Ramos (cell line): ENCODE measurements around the gene CDKN1B.

ENCODE experiments used
- in situ Hi-C: fragments of 300-500 bp; cut with MboI; formaldehyde crosslinking; loops from one replicate; pipeline ENCODE4 v1.14.3; 2022; ENCODE audit warnings: low sequenced_read_pairs; ENCODE audit not compliant: unreplicated experiment

CDKN1B gene

DNA sequence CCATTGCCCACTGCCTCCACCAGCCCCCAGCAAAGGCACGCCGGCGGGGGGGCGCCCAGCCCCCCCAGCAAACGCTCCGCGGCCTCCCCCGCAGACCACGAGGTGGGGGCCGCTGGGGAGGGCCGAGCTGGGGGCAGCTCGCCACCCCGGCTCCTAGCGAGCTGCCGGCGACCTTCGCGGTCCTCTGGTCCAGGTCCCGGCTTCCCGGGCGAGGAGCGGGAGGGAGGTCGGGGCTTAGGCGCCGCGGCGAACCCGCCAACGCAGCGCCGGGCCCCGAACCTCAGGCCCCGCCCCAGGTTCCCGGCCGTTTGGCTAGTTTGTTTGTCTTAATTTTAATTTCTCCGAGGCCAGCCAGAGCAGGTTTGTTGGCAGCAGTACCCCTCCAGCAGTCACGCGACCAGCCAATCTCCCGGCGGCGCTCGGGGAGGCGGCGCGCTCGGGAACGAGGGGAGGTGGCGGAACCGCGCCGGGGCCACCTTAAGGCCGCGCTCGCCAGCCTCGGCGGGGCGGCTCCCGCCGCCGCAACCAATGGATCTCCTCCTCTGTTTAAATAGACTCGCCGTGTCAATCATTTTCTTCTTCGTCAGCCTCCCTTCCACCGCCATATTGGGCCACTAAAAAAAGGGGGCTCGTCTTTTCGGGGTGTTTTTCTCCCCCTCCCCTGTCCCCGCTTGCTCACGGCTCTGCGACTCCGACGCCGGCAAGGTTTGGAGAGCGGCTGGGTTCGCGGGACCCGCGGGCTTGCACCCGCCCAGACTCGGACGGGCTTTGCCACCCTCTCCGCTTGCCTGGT, at the start of gene CDKN1B:
CDKN1B (plus strand) TSS at position 576 of the 793 bp plus-strand sequence. CDS start 472 bp downstream, outside the sequence.
- in situ Hi-C loops = no loop called here

- in situ Hi-C loops = no loop called here
Measured at GRCh38 chr12:12668005-12668404, 49.2 kb upstream of the CDKN1B start.

DNA sequence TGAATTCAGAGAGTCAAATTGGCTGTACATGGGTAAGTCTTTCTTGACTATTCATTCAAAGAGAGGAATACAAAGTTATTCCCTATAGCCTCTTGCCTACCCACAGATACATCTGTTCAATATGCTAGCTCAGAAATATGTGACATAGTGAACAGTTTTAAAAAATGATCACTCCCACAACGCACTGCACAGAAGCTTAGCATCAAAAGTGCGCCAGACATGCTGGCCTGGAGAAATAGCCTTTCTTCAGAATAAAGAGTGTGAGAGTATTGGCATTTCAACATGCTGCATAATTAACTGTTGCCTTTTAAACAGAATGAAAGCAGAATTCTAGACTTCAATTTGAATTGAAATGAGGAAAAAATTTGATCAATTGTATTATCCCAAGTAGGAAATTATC, 48.1 kb upstream of the CDKN1B start:
- in situ Hi-C loops = no loop called here

GRCh38 chr12:12671850-12672660, 45.1 kb upstream of the CDKN1B start:
- in situ Hi-C loops = no loop called here

- in situ Hi-C loops = no loop called here
Measured at GRCh38 chr12:12673296-12673695, 43.9 kb upstream of the CDKN1B start.

DNA sequence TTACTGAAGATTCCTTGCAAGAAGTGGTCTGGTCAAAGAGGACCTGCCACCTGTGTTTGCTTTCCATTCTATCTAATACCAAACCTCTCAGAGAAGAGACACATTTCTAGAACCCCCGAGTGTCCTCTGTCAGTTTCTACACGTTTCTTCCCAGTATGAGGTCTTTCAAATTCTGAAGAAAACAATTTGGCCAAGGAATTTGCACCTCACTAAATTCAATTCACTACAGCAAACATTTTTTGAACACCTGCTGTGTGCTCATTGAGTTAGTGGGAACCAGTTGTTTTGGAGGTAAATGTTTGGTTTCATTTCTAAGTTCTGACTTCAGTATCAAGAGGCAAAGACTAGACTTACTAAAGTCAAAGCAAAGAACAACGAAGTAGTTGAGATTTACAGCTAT, 40.6 kb upstream of the CDKN1B start:
- in situ Hi-C loops = no loop called here

- in situ Hi-C loops = no loop called here
Measured at GRCh38 chr12:12681061-12681765, 36.0 kb upstream of the CDKN1B start.

GRCh38 chr12:12682284-12682683, 34.9 kb upstream of the CDKN1B start:
- in situ Hi-C loops = no loop called here

- in situ Hi-C loops = no loop called here
Measured at GRCh38 chr12:12683136-12683697, 34.0 kb upstream of the CDKN1B start.

GRCh38 chr12:12683725-12684124, 33.4 kb upstream of the CDKN1B start:
- in situ Hi-C loops = no loop called here

- in situ Hi-C loops = no loop called here
Measured at GRCh38 chr12:12684375-12685106, 32.6 kb upstream of the CDKN1B start.

GRCh38 chr12:12685305-12685704, 31.9 kb upstream of the CDKN1B start:
- in situ Hi-C loops = no loop called here

DNA sequence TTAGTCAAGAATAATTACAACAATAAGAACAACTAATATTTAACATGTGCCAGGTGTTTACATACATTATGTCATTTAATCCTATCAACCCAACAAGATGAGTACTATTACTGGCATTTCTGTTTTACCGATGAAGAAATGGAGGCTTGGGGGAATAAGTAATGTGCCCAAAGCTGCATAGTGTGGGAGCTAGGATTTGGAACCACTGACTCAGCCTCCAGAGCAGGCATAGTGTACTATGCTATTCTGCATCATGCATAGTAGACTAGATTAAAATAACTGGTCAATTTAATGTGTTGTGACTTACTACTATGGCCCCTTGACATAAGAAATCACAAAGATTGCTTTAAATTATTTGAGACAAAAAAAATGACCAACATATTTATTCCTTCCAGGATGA, 30.7 kb upstream of the CDKN1B start:
- in situ Hi-C loops = no loop called here

GRCh38 chr12:12686925-12687324, 30.2 kb upstream of the CDKN1B start:
- in situ Hi-C loops = no loop called here

GRCh38 chr12:12689647-12690300, 27.4 kb upstream of the CDKN1B start:
- in situ Hi-C loops = no loop called here

DNA sequence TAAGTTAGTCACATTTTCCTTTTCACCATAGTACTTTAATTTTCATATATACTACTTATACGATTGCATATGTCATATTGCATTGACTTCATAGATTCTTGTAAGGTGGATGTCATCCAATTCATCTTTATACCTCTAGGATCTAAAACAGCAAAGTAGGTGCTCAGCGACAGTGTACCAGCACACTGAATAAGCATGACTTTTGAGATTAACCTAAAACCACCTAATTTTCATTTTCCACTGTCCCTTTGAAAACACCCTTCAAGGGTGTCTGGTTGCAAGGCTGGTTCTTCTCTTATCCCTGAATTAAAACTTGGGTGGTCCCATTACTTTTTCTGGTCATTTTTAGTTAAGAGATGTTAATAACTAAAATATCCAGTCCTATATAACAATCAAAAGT, 25.6 kb upstream of the CDKN1B start:
- in situ Hi-C loops = no loop called here

DNA sequence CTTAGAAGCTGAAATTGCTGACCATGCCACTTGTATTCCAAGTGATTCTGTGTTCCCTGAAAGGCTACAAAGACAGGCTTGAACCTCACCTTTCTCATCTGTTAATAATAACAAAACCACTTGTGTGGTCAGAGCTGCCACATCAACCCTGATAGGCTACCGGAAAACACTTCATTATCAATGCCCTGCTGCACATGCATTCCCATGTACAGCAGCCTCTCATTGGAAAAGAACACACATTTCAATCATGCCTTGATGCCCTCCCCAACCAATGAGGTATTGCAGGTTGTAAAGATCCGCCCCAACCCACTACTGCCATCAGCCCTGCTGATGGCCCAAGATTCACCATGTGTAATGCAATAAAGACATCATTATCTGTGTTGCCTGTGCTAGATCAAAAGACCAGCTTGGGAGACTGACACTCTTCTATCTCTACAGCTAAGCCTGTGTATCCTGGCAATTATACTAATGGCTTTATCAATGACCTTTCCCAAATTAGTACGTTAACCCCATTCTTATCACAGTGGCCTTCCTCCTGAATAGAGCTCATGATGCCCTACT, 24.0 kb upstream of the CDKN1B start:
- in situ Hi-C loops = no loop called here

DNA sequence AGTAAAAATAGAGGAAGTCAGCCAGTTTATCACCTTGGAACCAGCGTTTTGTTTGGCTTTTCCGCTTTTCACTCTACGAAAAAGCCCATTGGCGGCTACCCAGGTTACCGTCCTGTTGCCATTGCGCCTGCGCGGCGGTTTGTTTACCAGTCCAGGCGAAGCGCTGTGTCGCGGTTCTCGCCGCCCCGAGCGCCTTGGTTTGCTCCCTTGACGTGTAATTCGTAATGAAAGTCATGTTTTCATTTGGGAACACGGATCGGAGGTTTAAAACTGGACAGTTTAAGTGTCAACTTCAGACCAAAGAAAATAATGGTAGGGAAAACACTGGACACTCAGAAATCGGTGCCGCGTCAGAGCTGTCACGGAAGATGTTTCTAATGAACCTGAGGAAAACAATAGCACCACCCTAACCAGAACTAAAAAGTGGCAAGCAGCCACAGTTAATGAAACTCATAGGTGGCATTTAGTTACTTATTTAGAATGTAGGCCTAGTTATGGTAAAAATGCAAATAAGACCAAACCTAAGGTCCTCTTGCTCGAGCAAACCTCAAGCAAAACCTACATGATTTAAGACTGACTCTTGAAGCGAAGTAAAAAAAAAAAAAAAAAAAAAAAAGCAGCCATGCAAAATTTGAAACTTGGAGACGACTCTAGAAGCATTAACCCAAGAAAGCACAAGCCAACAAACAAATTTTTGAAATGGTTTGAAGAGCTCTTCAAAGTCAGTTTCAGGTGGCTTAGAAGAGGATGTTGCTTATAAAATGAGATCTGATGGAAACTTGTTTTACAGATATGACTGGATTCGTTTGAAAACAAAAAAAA, 20.4 kb upstream of the CDKN1B start:
- in situ Hi-C loops = no loop called here
